ENCODE results near the gene LETM1.

DNA sequence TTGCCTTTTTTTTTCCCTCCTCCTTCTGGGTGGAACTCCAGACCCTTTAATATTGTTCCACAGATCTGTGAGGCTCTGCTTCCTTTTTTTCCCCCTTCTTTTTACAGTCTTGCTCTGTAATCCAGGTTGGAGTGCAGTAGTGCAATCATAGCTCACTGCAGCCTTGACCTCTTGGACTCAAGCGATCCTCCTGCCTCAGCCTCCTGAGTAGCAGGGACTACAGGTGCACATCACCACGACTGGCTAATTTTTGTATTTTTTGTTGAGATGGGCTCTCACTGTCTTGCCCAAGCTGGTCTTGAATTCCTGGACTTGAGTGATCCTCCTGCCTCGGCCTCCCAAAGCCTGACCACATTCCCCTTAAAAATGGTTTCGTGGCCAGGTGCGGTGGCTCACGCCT lies 42.1 kb upstream of the LETM1 start:
- no peak for TF ChIP-seq EZH2 (IDR thresholded peaks at IDR 0.05; ENCODE audit: insufficient read depth, poor library complexity, severe bottlenecking)
- TF ChIP-seq EZH2phosphoT487 (IDR thresholded peaks at IDR 0.05; ENCODE audit: insufficient read depth, low read depth), result no peak
